HG03064 (cell line): ENCODE data around the gene DIPK1A.

Source experiments
- ATAC-seq: cut with Tn5 transposase; IDR thresholded peaks from one replicate; pipeline ENCODE4 v1.9.1; 2021; ENCODE audit warnings: low read depth; ENCODE audit not compliant: unreplicated experiment

The DIPK1A gene

DNA sequence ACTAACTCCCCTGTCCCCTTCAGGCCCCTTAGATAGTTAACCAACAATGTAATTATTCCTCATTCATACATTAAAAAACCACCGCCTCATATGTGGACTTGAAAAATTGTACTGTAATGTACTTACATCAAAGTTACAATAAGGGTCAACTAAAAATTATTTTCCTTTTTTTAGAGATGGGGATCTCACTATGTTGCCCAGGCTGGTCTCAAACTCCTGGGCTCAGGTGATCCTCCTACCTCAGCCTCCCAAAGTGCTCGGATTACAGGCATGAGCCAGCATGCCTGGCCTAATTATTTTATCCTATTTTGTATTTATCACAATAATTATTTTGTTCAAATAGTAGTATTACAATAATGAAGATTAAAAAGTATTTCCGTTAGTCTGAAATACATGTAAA lies 116.8 kb downstream of the DIPK1A start:
- no peak for ATAC-seq

DNA sequence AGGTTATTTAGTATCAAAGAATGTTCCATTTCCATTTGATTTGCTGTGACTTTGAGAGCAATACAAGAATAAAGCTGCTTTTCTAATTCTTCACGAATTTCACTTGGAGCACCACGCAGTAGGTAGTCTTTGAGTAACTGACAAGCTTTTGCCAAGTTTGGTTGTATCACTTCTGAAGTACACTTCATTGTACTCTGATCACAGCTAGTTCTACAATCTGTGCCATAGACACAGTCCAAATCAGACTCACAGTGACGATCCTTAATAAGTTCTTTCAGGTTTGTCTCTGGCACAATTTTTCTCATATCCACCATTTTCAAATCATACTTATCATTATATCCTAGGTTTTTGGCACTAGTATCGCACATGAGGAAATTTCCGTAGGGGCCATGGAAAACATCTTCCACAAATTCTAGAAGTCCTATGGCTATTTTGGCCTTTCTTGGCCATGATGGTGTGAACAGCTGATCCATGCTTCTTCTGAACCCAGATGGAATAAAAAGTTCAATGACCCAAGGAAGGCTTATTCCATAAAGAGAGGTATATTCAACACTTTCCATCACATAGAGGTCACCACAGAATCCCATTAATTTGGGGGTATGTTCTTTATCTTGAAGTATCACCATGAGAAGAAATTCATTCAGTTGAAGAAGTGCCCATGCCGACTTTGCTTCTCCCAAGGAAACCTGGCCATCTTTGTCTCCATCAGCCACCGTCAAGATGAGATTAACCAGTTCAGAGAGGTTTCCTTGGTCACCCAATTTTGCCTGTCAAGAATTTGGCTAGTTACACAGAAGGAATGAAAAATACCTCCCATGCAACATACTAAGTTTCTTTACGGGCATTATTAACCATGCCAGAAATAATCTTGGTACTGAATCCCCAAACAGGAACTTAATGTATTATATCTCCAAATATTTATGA lies 117.6 kb downstream of the DIPK1A start:
- no peak for ATAC-seq

GRCh38 chr1:92843046-92843423 lies 118.2 kb downstream of the DIPK1A start:
- no peak for ATAC-seq

DNA sequence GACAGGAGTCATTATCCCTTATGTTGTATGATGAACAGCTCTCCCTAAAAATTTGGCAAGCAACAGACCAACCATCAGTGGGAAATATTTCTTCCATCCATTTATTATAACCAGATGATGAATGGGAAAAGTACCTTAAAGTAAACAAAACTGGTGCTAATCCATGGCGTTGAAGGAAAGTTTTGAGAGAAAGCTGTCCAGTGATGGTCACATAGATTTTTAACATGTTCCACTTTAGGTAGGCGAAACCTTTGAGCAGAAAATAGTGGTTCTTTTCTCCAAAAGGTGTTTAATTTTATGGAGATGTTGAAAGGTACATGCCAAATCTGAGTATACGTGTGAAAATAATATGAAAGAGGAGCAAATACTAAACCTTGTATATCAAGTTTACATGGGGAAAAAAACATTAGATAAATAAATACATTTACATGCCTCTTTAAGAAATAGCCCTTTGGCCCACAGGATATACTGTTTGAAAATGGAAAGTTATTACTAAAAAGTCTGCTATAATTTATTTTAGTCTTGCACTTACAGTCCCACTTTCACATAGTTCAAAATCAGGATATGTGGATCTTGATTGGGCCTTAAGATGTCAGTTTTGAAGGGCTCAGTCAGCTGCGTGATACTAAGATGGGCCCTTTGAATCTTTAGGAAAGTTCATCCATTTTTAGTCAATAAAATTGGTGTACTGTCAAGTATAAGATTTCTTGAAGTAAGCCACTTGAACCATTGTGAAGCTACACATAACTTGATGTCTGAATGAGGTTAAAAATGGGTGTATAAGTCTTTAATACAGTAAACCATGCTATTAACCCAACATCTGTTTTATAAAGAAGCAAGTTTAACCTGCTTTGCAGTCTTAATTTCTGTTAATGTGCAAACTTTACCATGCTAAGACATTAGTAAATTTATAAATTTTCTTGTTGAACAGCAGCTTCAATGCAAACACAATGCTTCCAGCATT lies 118.9 kb downstream of the DIPK1A start:
- ATAC-seq: no peak

- ATAC-seq: no peak
Measured at GRCh38 chr1:92840600-92840999, 120.7 kb downstream of the DIPK1A start.

DNA sequence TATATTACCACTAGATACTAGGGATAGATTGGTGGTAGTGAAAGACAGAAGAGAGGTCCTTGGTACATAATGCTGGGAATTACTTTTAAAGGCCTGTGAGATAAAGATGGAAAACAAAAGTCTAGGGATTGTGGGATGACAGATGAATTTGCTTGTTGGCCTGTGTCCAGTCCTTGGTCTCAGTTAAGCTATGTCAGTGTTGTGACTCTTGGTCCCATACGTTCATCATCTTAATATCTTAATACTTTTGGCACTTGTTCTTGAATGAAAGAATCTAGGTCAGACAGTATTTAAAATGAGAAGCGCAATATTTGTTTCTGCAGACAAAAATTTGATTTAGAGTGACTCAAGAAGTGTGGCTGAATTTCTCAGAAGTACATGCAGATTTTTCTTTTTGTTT lies 121.8 kb downstream of the DIPK1A start:
- no peak for ATAC-seq

- ATAC-seq: no peak
Measured at GRCh38 chr1:92838519-92838918, 122.7 kb downstream of the DIPK1A start.

GRCh38 chr1:92837062-92837461 lies 124.2 kb downstream of the DIPK1A start:
- ATAC-seq: no peak

DNA sequence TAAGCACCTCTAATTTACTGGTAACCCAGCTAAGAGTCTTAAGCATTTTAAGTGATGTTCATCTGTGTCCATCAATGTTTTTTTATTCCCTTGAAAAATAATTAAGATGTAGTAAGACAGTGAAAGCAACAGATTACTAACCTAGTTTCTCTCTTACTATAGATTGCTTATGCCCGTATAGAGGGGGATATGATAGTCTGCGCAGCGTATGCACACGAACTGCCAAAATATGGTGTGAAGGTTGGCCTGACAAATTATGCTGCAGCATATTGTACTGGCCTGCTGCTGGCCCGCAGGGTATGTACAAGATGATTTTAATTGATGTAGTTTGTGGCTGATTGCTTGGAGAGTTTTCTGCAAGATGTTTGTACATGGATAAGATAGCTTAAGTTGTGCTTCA lies 126.6 kb downstream of the DIPK1A start:
- ATAC-seq: no peak

GRCh38 chr1:92833840-92834239 lies 127.4 kb downstream of the DIPK1A start:
- ATAC-seq: no peak

- no peak for ATAC-seq
Measured at GRCh38 chr1:92832537-92833114, 128.6 kb downstream of the DIPK1A start.

DNA sequence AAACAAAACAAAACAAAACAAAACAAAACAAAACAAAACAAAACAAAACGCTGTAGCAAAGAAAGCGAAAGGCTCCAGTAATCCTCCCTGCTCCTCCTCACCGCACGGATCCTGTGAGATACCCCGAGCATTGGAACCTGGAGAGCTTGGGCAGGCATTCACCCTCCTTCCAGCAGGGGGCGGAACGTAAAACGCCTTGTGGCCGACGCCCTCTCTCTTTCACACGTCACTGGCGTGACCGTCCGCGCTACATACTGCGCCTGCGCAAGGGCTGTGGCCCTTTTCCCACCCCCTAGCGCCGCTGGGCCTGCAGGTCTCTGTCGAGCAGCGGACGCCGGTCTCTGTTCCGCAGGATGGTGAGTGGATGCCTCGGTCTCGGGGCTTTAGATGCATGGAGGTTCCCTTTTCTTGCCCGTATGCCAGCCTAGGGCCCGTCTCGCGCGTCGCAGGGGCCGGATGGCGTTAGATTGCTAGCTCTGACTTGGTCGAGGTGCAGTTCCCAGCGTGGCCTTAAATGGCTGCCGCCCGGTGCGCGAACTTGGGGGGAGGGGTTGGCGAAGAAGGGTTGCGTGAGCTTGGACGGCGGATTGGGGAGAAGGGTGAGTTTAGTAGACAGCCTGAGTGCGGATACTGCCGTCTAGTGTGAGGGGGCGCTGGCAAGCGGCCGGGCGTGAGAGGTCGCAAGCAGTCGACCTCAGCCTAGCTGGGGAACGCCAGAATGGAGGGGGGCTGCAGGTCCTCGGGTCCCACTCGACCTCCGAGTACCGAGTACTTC lies 129.3 kb downstream of the DIPK1A start, which contains the start of gene RPL5:
RPL5 (plus strand) TSS at position 279 of the 775 bp plus-strand sequence; CDS start at position 354, 75 bp downstream.
- peak; percentile 96 for ATAC-seq

- ATAC-seq: peak; percentile 5
Measured at GRCh38 chr1:92831368-92831761, 129.9 kb downstream of the DIPK1A start.

DNA sequence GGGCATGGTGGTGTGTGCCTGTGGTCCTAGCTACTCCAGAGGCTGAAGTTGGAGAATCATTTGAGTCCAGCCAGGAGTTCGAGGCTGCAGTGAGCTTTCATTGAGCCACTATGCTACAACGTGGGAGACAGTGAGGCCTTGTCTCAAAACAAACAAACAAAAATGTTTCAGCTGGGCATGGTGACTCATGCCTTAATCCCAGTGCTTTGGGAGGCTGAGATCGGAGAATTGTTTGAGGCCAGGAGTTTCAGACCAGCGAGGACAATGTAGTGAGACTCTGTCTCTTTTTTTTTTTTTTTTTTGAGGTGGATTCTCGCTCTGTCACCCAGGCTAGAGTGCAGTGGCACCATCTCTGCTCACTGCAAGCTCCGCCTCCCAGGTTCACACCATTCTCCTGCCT lies 134.5 kb downstream of the DIPK1A start:
- no peak for ATAC-seq

DNA sequence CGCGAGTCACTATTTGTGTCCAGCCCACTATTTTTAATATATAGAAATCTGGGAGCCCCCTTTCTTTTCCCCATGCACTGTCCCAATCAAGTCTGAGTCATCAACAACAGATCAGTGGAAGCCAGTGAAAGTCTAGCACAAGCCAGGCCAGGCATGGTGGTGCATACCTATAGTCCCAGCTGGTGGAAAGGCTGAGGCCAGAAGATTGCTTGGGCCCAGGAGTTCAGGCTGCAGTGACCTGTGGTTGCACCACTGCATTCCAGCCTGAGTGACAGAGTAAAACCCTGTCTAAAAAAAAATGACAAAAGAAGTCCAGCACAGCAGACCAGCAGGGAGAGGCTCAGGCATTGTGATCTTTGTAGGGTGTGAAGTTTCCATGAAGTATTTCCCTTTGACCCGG lies 138.4 kb downstream of the DIPK1A start:
- no peak for ATAC-seq

DNA sequence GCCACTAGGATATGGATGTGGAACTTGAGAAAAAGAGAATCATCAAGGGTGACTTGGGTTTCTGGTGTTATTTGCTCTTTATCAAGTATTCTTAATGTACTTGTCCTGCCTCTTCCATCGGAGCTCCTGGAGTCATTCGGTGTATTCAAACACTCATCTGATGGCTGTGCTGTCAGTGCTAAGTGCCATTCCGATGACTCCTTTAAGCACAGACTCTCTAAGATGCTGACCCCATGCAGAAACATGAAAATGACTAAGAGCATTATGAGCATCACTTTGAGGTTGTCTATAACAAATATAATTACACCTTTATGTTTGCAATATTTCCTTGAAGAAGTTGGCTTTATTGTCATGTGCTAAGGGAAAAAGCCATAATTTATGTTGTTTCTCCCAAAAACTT lies 140.7 kb downstream of the DIPK1A start:
- no peak for ATAC-seq

GRCh38 chr1:92820024-92820423 lies 141.2 kb downstream of the DIPK1A start:
- ATAC-seq: no peak

DNA sequence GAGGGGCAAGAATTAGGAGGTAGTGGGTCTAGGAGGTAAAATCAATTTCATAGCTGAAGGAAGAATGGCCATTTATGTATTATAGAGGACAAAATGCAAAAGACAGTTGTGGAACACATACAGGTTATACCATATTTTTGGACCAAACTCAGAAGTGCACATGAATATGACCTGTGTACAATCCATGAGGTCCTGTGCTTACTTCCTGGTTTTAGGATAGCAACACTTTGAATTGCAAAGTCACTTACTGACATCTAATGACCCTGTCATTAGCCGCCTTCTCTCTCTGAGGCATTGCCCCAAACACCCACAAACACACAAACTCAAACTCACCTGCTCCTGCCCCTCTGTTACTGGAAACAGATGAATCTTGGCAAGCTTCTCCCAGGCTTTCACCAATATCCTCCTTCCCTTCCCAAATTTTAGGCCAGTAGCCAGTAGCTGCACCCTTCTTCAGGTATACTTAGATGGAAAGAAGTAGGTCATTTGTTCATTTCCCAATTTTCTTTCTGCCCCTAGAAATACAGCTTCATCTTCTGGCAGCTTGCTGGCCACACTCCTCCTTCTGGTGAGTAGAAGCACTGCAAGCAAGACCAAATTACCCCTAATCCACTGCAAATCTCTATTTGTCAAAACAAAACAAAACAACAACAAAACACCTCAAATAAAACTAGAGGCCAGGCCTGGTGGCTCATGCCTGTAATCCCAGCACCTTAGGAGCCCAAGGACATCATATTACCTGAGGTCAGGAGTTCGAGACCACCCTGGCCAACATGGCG lies 143.1 kb downstream of the DIPK1A start:
- ATAC-seq: no peak

- no peak for ATAC-seq
Measured at GRCh38 chr1:92817137-92817697, 144.0 kb downstream of the DIPK1A start.
